CD4-positive, alpha-beta T cell treated with Interleukin-17A for 1 hour (primary cell): ENCODE data around the gene NDRG3.
A peak's percentile ranks its signal among the peaks of the same experiment; 100 is the strongest.

Experiments used
- DNase-seq: peaks from one replicate; pipeline ENCODE4 v3.0.0-alpha.2; 2020

The NDRG3 gene

DNA sequence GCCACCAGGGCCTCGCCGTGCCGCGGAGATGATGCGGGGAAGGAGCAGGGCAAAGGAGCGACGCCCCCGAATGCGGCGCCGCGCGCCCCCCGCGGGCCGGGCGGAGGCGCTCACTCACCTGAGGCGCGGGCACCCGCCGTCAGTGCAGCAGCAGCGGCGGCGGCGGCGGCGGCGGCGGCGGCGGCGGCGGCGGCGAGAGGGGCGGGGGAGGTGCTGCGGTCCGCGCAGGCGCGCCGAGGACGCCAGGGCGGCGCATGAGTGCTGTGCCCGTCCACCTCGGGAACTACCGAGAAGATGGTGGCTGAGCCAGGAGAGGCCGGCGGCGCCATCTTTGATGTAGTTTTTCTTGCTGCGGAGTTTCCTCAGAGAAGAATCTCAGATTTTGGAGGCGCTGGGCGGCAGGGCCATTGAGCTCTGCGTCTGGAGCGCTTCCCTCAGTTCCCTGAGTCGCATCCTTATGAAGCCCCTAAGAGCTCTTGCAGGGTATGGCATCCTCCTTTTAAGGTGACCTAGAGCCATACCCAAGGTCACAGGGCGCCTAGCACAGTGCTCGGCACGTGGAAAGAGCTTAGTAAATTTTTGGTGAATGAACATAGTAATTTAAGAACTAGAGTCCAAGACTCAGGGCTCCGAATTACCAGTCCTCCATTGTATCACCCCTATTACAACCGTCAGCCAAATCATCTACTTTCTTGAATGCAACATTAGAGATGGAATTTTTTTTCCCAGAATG, at the start of gene NDRG3:
Gene NDRG3, minus strand, starts transcription at position 164 of the 733 bp plus-strand sequence. CDS start 24,355 bp downstream, outside the sequence.
- DNase-seq = peak; percentile 94

DNA sequence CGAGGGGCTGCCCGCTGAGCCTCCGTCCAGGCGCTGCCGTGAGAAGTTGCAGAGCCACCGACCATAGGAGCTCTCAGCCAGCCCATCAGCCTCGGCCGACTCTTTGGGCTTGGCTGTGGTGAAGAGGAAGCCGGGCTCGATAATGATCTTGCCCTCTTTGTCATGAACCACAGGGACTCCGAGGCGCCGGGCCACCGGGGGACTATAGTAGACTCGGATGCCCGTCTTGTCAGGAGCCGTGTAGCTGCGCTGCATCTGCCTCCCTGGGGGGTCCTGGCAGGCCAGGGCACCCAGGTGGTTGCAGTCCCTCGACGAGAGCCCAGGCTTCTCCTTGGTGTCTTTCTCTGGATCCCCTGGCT, 48.2 kb upstream of the NDRG3 start:
- no peak for DNase-seq

DNA sequence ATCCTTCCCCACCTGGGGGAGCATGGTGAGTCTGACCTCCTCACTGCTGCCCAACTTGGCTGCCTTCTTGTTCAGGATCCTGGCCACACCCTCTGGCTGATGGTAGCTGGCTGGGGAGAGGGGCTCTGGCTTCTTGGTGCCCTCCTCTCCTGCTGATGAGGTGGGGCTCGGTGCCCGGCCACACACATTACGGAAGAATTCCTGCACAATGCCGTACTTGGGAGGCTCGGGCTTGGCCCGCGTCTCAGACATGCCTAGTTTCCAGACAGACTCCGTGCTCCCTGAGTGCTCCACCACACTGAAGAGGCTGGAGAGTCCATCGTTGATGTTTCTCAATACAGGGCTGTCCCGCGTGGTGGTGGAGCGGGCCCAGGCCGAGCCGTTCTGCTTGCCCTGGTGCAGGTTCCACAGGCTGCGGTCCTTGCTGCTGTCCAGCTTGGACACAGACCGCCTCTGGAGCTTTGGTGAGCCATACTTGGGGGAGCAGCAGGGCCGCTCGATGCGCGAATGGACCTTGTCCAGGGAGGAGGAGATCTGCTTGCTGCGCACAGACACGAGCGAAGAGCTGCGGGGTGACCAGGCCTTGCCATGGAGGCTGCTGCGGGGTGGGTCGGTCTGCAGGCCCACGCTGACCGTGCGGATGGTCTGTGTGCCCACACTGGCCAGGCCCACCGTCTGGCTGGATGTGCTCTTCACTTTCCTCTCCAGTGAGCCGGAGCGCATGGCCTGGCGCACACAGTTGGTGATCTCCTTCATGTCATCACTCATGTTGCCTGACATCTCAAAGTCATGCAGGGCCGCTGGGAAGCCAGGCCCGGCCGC, 47.6 kb upstream of the NDRG3 start:
- no peak for DNase-seq

DNA sequence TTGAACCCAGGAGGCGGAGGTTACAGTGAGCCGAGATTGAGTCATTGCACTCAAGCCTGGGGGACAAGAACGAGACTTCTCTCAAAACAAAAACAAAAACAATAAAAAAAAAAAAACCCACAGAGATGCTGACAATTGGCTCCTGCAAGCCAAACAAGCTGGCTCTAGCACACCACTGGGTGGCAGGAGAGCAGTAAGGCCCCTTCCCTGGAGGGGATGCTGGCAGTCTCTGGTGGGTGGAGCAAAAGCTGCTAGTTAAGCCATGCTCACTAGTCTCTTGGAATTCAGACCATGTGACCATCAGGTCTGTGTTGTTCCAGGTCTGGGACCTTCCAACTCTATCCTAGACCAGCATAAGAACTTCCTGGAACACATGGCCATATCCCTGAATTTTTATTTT, 46.5 kb upstream of the NDRG3 start:
- peak; percentile 14 for DNase-seq

DNA sequence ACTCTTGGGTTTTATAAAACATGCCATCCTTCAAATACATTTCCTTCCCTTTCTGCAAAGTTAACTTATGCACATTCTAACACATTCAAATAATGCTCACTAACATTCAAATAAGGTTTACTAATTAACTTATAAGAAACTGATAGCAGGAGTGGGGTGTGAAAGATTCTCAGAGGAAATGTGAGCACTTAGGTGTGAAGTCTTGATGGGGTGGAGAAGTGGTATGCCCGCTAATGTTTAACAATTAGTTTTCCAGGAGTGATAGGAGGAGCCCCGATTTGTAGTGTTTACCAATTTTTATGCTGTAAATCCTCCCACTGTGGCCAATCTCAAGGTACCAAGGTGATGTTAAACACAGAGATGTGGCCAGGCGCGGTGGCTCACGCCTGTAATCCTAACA, 46.0 kb upstream of the NDRG3 start:
- DNase-seq = no peak

DNA sequence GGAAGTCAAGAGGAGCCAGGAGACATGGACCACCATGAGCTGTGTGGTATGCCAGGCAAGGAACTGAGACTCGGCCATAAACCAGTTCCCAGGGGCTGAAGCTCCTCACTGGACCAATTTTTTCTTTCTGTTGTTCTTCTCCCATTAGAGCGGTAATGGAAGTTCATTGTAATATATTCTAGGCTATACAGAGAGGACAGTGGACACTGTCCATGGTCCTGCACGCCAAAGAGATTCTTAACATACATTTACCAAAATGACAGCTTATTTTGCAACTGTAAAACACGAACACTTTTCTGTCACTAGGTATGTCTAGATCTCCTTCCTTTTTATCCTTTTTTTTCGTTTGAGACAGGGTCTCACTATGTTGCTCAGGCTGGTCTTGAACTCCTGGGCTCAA, 40.8 kb upstream of the NDRG3 start:
- no peak for DNase-seq

DNA sequence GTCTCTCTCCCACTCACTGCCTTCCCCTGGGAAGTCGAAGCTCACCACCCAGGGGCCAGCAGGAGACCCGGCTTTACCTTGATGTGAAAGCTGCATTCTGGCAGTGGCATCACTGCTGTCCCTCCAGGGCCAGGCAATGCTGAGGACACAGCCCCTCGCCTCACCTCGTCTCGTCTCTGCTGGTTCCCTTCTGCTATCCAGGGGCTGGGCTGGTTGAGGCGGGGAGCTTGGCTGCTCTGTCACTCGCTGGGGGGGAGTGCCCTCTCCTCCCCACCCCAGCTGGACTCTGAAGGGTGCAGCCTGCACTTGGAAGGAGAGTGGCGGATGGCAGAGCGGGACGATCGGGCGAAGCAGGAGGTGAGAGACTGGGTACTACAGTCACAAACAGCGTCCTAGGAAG, 40.4 kb upstream of the NDRG3 start:
- no peak for DNase-seq

DNA sequence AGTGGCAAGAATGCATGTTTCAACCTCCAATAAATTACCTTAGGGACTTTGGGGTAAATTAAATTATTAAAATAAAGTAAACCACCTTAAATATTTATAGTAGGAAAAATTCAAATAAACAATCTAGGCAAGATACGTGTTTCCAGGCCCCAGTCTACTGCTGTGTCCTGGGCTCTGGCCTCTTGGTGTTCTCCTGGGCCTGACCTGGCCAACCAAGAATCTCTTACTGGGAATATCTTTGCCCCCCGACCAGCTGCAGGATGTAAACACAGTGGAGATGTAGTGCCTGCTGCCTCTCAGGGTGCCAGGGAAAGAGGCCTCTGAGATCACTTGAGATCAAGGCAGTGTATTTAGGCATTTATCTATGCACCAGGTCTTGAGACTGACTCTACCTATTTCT, 39.4 kb upstream of the NDRG3 start:
- DNase-seq = no peak

DNA sequence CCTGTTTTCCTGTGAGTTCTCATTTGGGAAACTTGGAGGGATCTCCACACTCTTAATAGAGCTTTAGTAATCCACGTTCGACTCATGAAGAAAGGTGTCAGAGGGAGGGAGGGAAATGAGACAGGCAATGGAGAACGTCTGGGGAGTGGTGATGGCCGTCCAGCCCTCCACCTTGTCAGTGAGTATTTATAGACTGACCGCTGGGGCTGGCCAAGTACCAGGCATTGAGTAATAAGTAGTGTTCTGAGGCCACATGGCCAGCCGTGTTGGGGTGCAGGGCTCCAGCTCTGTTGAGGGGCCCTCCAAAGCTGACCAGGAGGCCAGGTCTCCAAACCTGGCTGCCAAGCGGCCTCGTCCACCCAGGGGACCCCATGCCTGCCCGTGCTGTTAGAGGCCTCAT, 39.0 kb upstream of the NDRG3 start:
- DNase-seq = no peak

DNA sequence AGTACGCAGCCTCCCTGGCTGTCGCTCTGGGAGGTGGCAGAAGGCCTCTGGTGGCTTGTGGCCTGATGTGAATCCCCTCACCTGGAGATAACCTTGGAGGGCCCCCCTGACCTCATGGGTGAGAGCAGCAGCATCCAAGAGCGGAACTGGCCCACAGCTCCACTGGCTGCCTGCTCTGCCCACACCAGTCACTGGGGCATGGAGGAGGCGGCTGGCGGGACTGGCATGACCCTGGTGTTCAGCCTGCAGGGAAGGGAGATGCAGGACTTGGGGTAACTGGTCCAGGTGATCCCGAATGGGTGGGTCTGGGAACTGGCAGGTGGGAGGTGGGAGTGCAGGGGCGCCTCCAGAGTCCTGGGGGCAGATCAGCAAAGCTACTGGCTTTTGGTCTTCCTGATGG, 38.2 kb upstream of the NDRG3 start:
- no peak for DNase-seq

DNA sequence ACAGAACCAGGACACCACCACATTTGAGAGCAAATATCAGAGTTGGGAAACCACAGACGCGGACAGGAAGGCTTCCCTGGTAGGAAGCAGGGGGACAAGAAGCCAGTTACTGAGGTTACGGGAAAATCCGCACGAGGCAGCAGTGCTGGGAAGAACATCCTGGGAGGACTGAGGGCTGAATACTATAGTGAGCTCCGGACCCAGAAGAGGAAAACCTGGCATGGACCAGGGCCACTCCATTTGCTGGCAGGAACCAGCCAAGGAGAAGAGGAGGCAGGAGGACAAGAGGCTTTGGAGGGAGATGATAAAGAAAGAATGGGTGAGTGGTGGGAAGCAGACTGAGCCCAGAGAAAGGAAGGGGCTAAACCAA, 33.8 kb upstream of the NDRG3 start:
- no peak for DNase-seq

DNA sequence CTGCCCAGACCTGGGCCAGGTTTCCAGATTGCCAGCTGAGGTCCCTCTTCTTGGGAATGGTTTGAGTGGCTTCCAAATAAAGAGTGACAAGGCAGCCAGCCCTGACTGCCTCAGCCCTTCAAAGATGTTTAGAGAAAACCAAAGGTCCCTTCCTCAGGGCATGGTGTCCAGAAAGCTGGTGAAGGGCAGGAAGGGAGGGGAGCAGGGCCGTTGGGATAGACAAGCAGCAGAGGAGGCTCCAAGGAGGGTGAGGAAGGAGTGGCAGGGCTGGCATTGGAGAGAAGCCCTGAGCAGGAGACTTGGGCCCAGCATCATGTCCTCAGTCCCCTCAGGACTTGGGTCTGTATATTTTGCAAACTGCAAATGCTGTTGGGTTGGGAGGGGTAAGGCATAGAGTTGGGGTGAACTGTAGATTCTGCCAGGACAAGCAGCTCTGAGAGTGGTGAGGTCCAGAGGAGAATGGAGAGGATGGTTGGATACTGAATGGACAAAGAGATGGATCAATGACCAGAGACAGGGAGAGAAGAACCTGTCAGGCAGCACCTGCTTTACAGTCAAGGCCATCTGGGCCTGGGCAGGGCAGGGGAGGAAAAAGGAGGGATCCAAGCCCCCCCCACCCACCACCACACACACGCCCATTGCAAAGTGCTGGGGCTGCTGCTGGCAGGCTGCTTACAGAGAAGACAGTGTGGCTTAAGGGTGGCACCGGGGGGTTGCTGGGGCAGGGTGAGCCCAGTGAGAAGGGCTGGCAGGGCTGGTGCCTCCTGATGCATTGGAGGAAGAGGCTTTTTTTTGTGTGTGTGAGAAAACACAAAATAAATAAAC, 33.2 kb upstream of the NDRG3 start:
- no peak for DNase-seq

DNA sequence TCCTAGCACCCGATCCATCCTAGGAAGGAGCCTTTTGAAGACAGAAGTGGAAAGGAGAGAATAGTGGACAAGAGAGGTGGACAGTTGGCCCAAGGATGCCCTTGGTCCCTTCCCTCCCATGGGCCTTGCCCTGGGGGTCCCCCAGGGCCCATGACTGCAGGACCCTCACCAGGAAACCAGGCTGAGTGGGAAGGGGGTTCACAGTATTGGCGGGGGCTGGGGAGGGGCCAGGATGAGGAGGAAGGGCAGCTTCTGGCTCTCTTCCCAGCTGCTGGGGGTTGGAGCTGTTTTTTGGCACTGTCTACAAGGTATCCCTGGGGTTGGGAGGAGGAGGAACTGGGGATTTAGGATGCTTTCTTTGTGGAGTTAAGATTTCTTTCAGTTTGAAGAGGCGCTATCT, 31.7 kb upstream of the NDRG3 start:
- no peak for DNase-seq

DNA sequence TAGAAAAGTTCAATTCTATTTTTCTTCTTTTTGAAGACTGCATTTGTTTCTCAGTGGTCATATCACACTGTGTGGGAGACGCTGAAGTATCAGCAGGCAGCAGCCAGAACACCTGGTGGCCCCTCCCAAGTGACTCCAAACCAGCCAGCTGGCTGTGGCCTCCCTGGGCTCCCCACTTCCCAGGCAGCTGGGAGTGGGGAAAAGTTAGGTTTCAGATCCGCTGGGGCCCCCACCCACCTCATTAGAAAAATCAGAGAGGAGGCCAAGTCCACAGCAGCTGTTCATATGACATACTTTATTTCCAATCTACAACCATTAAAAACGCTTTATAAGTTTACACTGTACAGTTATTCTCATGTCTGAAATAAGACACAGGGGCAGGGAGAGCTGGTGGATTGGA, 31.3 kb upstream of the NDRG3 start:
- no peak for DNase-seq

DNA sequence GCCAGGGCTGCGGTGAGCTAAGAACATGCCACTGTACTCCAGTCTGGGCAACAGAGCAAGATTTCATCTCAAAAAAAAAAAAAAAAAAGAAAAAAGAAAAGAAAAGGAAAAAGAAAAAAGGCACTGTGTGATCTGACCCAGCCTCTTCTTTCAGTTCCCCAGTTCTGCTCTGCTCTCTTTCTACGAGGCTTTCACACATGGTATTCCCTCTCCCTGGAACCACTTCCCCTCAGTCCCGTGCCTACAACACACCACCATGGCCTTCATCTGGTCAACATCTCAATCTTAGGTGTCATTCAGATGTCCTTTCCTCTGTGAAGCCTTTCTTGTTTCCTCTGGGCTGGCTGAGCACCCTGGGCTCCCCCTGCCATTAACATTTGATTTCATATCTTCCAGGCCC, 29.9 kb upstream of the NDRG3 start:
- DNase-seq = no peak

DNA sequence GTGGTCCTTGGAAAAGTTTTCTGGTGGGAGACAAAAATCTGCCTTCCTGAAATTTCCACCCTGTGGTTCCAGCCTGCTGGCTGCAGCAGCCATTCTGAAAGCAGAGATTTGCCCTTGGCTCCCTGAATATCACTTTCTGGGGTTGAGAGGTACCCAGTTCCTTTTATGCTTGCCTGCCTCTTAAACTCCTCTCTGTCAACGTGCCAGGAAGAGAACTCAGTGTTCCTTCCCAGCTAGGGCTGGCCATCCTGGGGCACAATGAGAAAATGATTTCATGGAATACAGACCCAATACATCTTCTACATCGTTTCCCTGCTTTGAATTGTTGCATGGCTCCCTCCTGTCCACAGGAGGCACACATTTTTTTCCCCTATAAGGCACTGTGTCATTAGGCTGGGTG, 29.3 kb upstream of the NDRG3 start:
- no peak for DNase-seq

DNA sequence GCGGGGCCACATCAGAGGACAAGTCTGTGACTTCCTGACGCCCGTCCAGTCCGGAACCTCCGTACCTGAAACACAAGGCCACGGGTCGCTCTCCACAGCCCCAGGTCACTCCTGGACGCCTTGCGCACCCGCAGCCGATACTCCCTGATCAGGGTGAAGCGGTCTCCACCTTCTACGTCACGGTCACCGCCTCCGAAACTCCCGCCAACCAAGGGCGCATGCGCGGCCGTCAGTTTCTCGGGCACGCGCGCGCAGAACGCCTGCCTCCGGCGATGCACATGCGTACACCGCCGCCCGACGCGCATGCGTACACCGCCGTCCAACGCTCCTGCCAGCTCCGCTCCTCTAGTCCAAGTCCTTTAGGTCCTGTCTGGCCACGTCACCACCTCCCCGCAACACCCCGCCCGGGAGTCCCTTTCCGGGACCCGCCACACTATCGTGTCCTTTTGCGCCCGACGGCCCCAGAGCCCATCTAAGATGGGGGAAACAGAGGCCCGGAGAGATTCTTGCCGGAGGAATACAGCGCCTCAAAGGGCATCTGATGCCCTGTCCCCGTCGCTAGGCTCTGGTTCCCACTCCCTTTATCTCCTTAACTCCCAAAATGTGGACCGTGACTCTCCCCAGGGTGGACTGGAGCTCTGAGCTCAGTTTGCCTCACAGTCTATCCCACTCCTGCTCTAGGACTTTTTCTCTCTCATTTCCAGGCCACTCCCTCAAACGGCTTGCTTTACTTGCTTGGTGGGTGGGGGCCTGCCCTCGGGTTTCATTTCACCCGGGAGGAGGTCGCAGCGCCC, 27.9 kb upstream of the NDRG3 start, which contains the start of gene DSN1:
Gene DSN1, minus strand, starts transcription at position 167 of the 794 bp plus-strand sequence. CDS start 2,305 bp downstream, outside the sequence.
- DNase-seq = peak; percentile 97

DNA sequence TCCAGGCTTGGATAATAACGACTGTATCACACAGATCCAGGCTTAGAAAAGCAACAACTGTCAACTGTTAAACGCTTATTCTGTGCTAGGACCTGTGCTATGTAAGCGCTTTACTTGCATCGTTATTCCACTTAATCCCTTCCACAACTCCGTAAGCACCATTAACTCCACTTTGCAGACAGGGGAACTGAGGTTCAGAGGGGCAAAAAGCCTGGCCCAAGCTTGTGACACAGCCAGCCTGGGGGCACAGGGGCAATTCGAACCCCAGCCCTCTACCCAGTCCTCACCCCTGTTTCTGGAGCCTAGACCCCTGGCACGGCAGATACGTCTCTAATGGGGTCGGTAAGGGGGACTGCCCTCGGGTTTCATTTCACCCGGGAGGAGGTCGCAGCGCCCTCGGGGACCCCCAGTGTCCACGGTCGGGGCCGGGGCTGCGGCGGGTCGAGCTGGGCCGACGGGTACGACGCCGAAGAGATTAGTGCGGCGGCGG, 27.3 kb upstream of the NDRG3 start:
- no peak for DNase-seq

DNA sequence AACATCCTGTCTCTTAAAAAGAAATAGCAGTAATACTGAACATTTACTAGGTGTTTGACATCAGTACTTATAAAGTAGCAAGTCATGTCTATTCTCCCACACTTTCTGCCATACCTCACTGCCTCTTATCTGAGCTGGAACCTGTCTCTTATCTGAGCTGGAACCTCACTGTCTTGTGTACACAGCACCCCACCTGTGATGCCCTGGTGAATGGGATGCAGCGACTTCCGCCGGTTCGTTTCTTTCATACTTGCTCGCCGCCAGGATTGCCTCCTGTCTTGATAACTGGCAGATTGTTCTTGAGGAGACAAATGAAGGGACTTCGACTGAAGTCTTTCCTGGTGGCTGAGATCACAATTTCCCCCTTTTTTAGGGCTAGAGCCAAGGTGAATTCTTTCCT, 24.8 kb upstream of the NDRG3 start:
- no peak for DNase-seq

DNA sequence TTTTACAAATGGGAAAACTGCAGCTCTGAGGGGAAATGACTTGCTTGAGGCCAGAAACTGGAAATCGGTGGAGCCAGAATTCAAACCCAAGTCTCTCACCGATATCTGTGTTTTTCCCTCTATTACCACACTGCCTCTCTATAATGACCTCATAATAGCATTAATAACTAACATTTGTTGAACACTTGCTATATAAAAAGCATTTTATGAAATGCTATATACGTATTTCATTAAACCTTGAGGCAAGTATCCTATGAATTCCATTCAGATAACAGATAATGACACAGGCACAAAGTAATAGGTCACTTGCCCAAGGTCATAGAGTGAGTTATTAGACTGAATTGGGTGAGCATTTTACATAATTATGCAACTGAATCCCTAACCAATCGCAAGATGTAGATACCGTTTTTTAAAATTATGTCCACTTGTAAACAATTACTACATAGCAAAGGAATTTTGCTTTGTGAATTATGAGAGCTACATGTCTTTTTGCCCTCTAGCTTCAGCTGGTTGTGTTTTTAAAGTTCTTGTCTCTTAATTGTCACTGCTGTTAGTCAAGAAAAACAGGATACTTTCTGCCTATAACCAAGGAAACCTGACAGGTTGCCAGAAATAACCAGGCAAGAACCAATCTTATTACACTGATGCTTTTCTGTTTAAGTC, 23.0 kb upstream of the NDRG3 start:
- no peak for DNase-seq

DNA sequence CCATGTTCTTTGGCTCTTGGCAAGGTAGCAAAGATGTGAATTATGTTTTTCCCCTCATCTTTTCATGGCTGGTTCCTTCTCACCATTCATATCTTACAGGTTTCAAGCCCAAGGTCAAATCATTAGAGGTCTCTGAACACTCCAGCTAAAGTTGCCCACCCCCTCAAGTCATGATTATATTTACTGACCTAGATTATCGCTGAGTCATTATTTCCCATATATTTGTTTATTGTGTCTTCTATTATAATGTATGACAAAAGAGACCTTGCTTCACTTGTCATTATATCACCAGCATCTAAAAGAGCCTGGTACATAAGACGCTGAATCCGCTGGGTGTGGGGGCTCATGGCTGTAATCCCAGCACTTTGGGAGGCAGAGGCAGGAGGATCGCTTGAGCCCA, 15.2 kb upstream of the NDRG3 start:
- DNase-seq = no peak

DNA sequence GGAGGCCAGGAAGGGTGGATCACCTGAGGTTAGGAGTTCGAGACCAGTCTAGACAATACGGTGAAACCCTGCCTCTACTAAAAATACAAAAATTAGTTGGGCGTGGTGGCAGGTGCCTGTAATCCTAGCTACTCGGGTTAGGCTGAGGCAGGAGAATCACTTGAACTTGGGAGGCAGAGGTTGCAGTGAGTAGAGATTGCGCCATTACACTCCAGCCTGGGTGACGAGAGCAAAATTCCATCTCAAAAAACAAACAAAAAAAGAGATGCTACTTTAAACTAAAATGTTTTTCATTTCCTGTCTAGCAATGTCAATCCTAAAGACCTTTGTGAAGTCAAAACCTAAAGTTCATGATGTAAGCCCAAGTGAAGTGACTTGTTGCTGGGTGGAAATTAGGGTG, 14.8 kb upstream of the NDRG3 start:
- DNase-seq = no peak
